ENCODE measurements around the gene PTPRT.

The PTPRT gene

DNA sequence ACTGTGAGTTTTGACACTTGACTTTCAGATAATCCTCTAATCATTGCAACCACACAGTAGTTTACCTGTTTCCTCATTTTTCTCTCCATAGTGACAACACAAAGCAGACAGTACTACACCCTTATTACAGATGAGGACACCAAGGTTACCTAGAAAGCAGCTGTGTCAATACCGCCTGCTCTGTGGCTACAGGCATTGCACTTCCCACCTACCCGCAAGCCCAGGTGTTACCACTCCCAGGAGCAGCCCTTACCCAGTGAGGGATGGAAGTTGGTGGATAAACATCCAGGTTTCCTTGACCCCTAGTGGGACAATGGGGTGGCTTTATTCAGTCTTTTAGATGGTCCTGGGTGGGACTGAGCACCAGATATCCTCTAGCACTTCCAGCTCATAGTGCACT is 503.6 kb downstream of the PTPRT start:
- no peak overlapping the region for H3K4me3 ChIP-seq (ENCODE audit: low read depth in 1 of 2, low read length in 1 of 2)
- no peaks in the 10 kb centered on the region for H3K36me3 ChIP-seq
- H3K9me3 ChIP-seq, result no peaks in the 10 kb centered on the region
- no peak overlapping the region for H3K27ac ChIP-seq
- TF ChIP-seq, protein P1, sequence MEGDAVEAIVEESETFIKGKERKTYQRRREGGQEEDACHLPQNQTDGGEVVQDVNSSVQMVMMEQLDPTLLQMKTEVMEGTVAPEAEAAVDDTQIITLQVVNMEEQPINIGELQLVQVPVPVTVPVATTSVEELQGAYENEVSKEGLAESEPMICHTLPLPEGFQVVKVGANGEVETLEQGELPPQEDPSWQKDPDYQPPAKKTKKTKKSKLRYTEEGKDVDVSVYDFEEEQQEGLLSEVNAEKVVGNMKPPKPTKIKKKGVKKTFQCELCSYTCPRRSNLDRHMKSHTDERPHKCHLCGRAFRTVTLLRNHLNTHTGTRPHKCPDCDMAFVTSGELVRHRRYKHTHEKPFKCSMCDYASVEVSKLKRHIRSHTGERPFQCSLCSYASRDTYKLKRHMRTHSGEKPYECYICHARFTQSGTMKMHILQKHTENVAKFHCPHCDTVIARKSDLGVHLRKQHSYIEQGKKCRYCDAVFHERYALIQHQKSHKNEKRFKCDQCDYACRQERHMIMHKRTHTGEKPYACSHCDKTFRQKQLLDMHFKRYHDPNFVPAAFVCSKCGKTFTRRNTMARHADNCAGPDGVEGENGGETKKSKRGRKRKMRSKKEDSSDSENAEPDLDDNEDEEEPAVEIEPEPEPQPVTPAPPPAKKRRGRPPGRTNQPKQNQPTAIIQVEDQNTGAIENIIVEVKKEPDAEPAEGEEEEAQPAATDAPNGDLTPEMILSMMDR (IDR thresholded peaks at IDR 0.05), result no peak
- H3K27me3 ChIP-seq, result no peaks in the 10 kb centered on the region
- no peaks in the 10 kb centered on the region for H3K4me1 ChIP-seq (ENCODE audit: control insufficient read depth in 1 of 2, insufficient read depth in 1 of 2, low read depth in 1 of 2, low read length in 1 of 2)

DNA sequence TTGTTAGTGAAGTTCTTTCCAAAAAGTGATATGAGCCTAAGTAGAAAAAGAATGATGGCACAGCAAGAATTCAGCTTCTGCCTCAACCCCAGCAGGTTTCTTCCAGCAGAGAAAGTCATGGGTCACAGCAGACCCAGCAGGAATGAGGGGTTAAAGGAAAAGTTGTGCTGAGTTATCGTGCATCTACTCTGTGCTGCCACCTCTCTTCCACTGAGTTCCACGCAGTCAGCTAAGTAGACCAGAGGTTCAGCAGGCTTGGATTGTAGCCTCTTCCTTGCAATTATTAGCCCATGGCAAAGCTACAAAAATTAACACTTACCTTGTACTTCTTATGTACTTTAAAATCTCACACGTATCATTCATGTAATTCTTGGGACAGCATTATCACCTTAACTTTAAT is 510.8 kb downstream of the PTPRT start:
- no peak overlapping the region for H3K27ac ChIP-seq
- no peaks in the 10 kb centered on the region for H3K36me3 ChIP-seq
- no peaks in the 10 kb centered on the region for H3K27me3 ChIP-seq
- no peak overlapping the region for H3K4me3 ChIP-seq (ENCODE audit: low read depth in 1 of 2, low read length in 1 of 2)
- no peaks in the 10 kb centered on the region for H3K9me3 ChIP-seq
- H3K4me1 ChIP-seq (ENCODE audit: control insufficient read depth in 1 of 2, insufficient read depth in 1 of 2, low read depth in 1 of 2, low read length in 1 of 2), result no peaks in the 10 kb centered on the region
- TF ChIP-seq, protein P1 (IDR thresholded peaks at IDR 0.05), result no peak

DNA sequence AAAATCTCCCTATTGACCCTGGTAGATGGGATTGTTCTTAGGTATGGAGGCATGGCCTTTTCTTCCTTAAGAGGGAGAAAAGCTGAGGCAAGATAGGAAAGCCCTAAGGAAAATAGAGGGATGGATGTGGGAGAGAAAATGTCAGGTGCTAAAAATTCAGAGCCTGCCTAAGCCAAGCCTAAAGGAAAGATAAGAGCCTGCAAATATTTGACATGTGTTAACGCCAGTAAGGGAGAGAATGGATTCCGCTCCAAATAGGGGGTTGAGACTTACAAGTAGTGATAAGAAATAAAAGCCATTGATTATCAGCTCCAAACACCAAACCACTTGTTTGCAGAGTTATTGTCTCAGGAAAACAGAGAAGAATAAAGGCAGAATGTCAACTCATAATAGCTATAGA is 533.6 kb downstream of the PTPRT start:
- Histone ChIP-seq H3K9me3 (no peaks in the 10 kb centered on the region), H3K36me3 (no peaks in the 10 kb centered on the region), H3K27me3 (no peaks in the 10 kb centered on the region), H3K4me1 (ENCODE audit: control insufficient read depth in 1 of 2, insufficient read depth in 1 of 2, low read depth in 1 of 2, low read length in 1 of 2) (no peaks in the 10 kb centered on the region), H3K27ac (no peak overlapping the region), H3K4me3 (ENCODE audit: low read depth in 1 of 2, low read length in 1 of 2) (no peak overlapping the region)
- TF ChIP-seq, protein P1 (IDR thresholded peaks at IDR 0.05), result no peak

DNA sequence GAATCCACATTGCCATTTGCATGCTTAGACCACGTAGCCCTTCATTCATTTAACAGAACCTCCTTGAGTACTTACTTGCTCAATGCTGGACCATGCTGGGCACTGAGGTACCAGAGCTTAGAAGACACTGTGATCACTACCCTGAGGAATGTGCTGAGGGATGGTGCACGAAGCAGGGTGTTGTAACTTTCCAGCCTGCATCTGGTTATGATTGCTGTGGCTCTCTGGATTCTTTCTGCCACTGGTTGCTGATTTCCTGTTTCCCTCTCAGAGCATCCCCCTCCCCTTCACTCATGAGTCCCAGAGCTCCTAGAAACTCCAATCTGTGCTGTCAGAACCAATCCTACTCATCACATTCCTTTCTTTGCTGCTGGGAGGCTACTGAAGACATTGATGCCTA is 537.4 kb downstream of the PTPRT start:
- Histone ChIP-seq H3K4me1 (ENCODE audit: control insufficient read depth in 1 of 2, insufficient read depth in 1 of 2, low read depth in 1 of 2, low read length in 1 of 2) (no peaks in the 10 kb centered on the region), H3K27ac (no peak overlapping the region), H3K9me3 (no peaks in the 10 kb centered on the region), H3K27me3 (no peaks in the 10 kb centered on the region), H3K4me3 (ENCODE audit: low read depth in 1 of 2, low read length in 1 of 2) (no peak overlapping the region), H3K36me3 (no peaks in the 10 kb centered on the region)
- TF ChIP-seq, protein P1 (IDR thresholded peaks at IDR 0.05), result no peak

DNA sequence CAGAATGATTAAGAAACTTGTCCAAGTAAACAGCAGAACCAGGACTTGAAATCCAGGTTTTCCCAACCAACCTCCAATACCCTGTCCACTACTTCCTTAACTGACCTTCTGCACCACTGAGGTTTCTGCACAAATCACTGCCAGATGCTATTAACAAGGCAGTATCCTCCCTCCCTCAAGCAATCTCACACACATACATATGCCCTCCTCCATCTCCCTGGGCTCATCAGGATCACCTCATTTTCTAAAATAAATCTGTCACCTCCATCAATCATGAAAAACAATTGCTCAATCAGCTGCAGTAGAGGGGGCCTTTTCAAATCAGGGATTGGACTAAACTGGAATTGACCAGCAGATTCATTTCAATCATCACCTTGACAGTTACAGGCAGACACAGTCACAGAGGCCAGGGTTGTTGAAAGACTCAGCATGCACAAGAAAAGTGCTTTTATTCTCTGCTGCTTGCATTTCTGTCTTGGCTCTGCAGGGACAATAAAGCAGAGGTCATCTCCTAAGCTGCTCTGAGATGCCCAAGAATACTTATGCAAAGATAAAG is 539.4 kb downstream of the PTPRT start:
- H3K4me1 ChIP-seq (ENCODE audit: control insufficient read depth in 1 of 2, insufficient read depth in 1 of 2, low read depth in 1 of 2, low read length in 1 of 2), result no peaks in the 10 kb centered on the region
- H3K27ac ChIP-seq, result no peak overlapping the region
- no peaks in the 10 kb centered on the region for H3K36me3 ChIP-seq
- H3K27me3 ChIP-seq, result no peaks in the 10 kb centered on the region
- TF ChIP-seq, protein P1 (IDR thresholded peaks at IDR 0.05), result no peak
- no peak overlapping the region for H3K4me3 ChIP-seq (ENCODE audit: low read depth in 1 of 2, low read length in 1 of 2)
- H3K9me3 ChIP-seq, result no peaks in the 10 kb centered on the region

DNA sequence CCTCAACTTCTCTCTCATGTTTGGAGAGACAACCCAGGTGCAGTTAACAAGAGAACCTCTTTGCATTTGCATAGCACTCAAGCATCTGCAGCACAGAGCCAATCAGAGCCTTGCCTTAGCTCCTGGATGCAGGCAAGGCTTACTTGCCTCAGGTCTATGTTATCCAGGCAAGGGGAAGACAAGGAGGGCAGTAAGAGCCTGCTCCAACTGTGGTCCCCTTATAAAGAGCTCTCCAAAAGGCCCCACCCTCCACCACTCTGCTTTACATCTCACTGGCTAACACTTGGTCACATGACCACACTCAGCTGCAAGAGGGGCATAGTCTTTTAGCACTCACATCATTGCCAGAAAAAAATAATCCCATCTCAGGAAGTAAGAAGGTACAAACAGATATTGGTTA is 540.0 kb downstream of the PTPRT start:
- H3K4me3 ChIP-seq (ENCODE audit: low read depth in 1 of 2, low read length in 1 of 2), result no peak overlapping the region
- no peaks in the 10 kb centered on the region for H3K36me3 ChIP-seq
- H3K27me3 ChIP-seq, result no peaks in the 10 kb centered on the region
- no peaks in the 10 kb centered on the region for H3K4me1 ChIP-seq (ENCODE audit: control insufficient read depth in 1 of 2, insufficient read depth in 1 of 2, low read depth in 1 of 2, low read length in 1 of 2)
- TF ChIP-seq, protein P1 (IDR thresholded peaks at IDR 0.05), result no peak
- H3K27ac ChIP-seq, result no peak overlapping the region
- no peaks in the 10 kb centered on the region for H3K9me3 ChIP-seq

Measured in neutrophil (primary cell).